HG02610 (cell line): ENCODE measurements around the gene EPHA3.

ENCODE experiments used
- ATAC-seq: cut with Tn5 transposase; IDR thresholded peaks from one replicate; pipeline ENCODE4 v1.9.1; 2021; ENCODE audit warnings: mild to moderate bottlenecking, moderate library complexity; ENCODE audit not compliant: unreplicated experiment

EPHA3 gene

GRCh38 chr3:89278302-89279025 is 171.0 kb downstream of the EPHA3 start:
- no peak for ATAC-seq

- no peak for ATAC-seq
Observed at GRCh38 chr3:89280301-89280700, 172.9 kb downstream of the EPHA3 start.

- ATAC-seq: no peak
Observed at GRCh38 chr3:89280822-89281365, 173.5 kb downstream of the EPHA3 start.

DNA sequence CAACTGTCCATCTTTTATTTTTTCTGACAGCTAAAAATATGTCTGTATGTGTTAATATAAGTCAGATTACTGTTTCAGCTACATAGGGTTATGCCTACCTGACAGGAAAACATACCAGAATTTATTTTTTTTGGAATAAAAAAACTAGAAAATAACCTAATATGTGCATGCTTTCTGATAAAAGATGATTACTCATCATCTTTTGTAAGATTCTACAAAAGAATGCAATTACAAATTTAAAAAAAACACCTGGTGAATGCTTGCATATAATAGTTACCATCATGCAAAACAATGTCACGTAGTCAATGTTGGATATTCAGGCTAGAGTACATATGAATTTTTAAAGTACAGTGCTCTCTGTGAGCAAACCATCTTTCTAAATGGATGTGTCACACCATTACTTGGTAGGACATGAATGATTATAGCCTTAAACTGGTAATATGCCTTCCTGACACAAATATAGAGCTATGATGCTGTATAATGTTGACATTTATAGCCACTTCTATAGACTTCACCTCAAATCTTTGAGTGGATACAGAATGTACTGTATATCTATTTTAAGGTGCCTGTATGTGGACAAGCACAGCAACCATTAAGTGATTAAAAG is 180.6 kb downstream of the EPHA3 start:
- ATAC-seq: no peak

DNA sequence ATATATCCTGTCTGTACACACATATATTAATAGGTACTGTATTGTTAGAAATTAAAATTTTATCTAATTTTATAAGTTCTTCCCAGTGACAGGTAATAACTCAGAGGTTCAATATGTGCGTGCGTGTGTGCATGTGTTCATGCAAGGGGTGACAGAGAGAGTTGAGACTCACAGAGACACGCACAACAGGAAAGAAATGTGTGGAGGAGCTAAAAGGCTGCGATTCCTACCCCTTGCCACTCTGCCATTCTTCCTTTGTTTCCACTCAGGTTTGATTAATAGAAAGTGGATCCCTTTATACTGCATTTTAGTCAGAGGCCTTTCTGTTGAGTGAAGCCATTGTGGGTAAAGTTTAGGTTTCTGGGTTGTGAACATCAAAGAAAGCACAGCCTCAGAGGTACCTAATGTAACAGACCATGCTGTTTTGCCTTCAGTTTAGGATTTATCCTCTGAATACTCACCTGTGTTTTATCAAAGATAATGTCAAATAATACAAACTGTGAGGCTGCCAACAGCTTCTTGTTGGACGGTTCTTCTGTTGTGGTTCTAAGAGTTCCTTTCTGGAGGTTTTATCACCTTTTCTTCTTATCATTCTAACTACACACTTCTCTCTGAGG is 182.3 kb downstream of the EPHA3 start:
- ATAC-seq: no peak

- no peak for ATAC-seq
Observed at GRCh38 chr3:89297199-89297598, 189.8 kb downstream of the EPHA3 start.

GRCh38 chr3:89300526-89300925 is 193.1 kb downstream of the EPHA3 start:
- no peak for ATAC-seq

DNA sequence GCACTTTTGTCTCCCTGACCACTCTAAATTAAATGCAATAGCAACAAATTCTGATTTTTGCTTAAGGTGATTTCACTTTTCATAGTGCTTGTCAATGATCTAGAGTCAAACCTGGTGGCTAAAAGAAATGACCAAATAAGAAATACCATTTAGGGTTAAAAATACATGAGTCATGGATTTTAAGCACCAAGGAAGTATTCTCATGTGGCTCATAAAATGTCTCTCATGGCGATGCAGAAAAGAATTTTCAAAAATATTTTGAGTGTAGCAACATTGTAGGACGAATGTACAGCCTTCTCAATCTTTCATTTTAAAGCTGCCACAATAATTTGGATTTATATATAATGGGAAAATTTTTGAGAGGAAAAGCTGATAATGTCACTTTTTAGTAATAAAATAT is 193.6 kb downstream of the EPHA3 start:
- ATAC-seq: no peak

- ATAC-seq: no peak
Observed at GRCh38 chr3:89303701-89304100, 196.3 kb downstream of the EPHA3 start.

- ATAC-seq: no peak
Observed at GRCh38 chr3:89306540-89306939, 199.1 kb downstream of the EPHA3 start.

GRCh38 chr3:89311581-89311980 is 204.2 kb downstream of the EPHA3 start:
- no peak for ATAC-seq

GRCh38 chr3:89312141-89312540 is 204.7 kb downstream of the EPHA3 start:
- no peak for ATAC-seq

GRCh38 chr3:89314454-89315098 is 207.2 kb downstream of the EPHA3 start:
- no peak for ATAC-seq

DNA sequence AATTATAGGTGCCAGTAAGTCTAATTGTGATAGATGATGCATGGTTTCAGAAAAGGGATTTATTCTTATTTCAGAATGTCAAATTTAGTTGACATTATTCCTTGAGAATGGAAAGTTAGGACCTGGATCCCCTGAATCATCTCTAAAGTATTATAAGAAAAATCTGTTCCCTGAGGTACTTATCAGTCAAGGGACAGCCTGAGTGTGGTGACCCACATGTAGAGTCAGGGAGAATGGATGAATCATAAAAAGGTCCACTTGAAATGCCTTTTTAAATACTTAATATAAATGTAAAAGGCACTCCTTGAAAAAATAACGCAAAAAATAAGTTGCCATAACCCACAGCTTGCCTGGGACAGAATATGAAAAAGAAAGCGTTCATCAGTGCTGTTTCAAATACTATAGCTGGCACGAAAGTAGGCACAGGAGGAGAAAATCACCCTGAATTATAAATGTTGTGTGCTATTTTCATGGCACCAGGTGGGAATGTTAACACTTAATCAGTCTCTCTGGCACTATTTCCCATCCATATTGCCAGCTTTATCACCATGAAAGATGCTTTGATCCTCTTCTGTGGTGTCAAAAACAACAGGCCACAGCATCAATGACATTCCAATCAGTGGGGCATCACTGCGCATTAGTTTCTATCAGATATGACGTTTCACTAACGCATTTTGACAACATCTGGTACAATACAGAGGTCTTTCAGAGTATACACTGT is 208.5 kb downstream of the EPHA3 start:
- no peak for ATAC-seq

DNA sequence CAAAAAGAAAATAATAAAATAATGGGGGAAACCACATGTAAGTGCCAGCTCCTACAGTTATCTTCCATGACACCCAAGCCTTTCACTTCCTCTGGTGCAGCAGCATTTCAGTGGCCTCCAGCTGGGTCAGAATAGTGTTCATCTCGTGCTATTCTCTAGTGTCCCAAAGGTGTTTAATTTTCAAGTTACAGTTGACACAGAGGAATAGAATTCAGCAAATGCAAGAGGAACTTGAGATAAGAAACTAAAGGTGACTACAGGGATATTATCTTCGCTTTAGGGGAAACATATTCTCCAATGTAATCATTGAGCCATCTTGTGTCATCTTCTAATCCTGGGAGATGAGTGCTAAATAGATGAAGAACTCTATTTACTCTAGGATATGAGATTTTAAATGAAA is 212.8 kb downstream of the EPHA3 start:
- no peak for ATAC-seq

GRCh38 chr3:89326997-89327396 is 219.6 kb downstream of the EPHA3 start:
- no peak for ATAC-seq

GRCh38 chr3:89332386-89332785 is 225.0 kb downstream of the EPHA3 start:
- no peak for ATAC-seq

GRCh38 chr3:89332793-89333192 is 225.4 kb downstream of the EPHA3 start:
- no peak for ATAC-seq

GRCh38 chr3:89335693-89336092 is 228.3 kb downstream of the EPHA3 start:
- ATAC-seq: no peak

DNA sequence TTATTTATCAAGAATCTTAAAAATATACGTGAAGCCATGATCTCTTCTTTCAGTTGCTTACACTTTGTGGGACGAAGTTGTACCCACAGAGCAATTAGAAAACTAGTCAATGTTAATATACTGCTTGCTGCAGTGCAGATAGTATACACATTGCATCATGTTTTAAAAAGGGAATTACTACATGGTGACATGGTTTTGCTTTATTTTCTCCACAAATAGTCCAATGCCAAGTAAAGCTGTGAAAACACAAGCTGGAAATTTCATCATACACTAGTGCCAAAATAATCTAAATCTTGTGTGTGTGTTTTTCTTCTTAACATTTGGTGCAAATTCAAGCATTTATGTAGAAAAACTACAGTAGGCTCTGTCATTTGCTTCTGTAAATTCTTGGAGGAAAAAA is 233.0 kb downstream of the EPHA3 start:
- ATAC-seq: no peak

DNA sequence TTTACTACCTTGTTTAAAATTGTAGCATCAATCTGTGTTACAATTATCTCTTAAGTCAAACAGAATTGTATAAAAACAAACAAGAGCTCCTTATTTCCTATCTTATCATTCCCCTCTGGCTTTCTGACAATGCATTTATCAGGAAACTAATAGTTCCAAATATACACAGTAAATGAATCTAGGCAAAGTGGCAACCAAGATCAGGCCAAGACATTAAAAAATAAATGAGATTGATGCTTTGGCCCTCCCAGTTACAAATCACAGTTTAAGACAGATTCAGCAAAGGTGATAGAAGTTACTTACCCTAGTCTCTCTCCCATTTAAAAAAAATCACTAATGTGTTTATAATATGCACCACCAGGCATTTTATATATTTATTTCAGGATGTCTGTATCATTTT is 236.7 kb downstream of the EPHA3 start:
- no peak for ATAC-seq
